ENCODE results near the gene TEAD1. TPM values are rescaled to one million over a fixed set of nuclear protein-coding genes. Genes with fewer than 3 reads are reported as not detected.

Gene TEAD1
- polyA plus RNA-seq, 1 donor (not counting 4 experiments of a cell fraction or from before 2014, with no cell fraction given), result 32.7 TPM

GRCh38 chr11:12787847-12788246, 113.6 kb downstream of the TEAD1 start:
- peaks cover 5% of the 10 kb centered on the region for H3K4me1 ChIP-seq (ENCODE audit: control insufficient read depth, extremely low read depth, insufficient read depth, low read length)
- DNase-seq (ENCODE audit: low read depth, low spot score) (no peak), FAIRE-seq (no peak)
- peaks cover 80% of the 10 kb centered on the region for H3K79me2 ChIP-seq (ENCODE audit: control insufficient read depth, insufficient read depth, low read length)
- H3K9me3 ChIP-seq (ENCODE audit: control insufficient read depth, low read depth, low read length), result no peaks in the 10 kb centered on the region
- no peak overlapping the region for H3K9ac ChIP-seq (ENCODE audit: control insufficient read depth, extremely low read depth, insufficient read depth, low read length)
- no peak for TF ChIP-seq CTCF (optimal IDR thresholded peaks at IDR 0.05 in 1 of 3, IDR thresholded peaks at IDR 0.05 in 1 of 3, conservative IDR thresholded peaks at IDR 0.05 in 1 of 3; ENCODE audit: extremely low read depth in 1 of 3, insufficient read depth in 2 of 3, low read length in 3 of 3)
- no peak for TF ChIP-seq EZH2 (IDR thresholded peaks at IDR 0.05; ENCODE audit: low read length)
- H3K36me3 ChIP-seq (ENCODE audit: control insufficient read depth in 2 of 2, extremely low read depth in 1 of 2, insufficient read depth in 2 of 2, low read length in 2 of 2), result peaks cover 0 to 17% of the 10 kb centered on the region in 2 experiments
- peaks cover 7% of the 10 kb centered on the region for H3K9me1 ChIP-seq (ENCODE audit: control insufficient read depth, extremely low read depth, insufficient read depth, low read length)
- no peaks in the 10 kb centered on the region for H3K27me3 ChIP-seq (ENCODE audit: control insufficient read depth, extremely low read depth, insufficient read depth, low read length)
- no peak overlapping the region for H3K4me3 ChIP-seq (ENCODE audit: control insufficient read depth in 2 of 3, extremely low read depth in 1 of 3, insufficient read depth in 2 of 3, low read depth in 1 of 3, low read length in 3 of 3)
- peaks cover 7% of the 10 kb centered on the region for H4K20me1 ChIP-seq (ENCODE audit: control insufficient read depth, extremely low read depth, insufficient read depth, low read length)
- H3K27ac ChIP-seq (ENCODE audit: control insufficient read depth, insufficient read depth, low read length), result no peak overlapping the region
- no peak overlapping the region for H2AFZ ChIP-seq (ENCODE audit: control insufficient read depth, low read length)
- dilution Hi-C loops (cut with MboI; ENCODE audit: extremely low pct_ligation_motif_present, low sequenced_read_pairs), result no loop called here
- no peak overlapping the region for H3K4me2 ChIP-seq (ENCODE audit: control insufficient read depth, extremely low read depth, insufficient read depth, low read depth, low read length)

DNA sequence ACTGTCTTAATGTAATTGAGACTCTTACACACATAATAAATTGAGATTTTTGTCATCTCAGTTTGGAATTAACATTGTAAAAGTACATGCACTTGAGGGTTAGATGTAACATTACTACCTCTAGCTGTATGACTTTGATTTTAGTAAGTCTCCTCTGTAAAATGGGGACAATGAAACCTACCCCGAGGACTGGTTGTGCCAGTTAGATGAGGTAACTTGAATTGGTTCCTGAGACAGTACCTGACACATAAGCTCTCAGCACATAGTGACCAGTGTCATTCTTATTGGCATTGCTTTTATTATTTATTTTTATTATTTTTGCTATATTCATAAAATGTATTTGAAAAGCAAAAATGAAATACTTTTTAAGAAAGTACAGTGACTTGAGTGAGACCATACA, 114.8 kb downstream of the TEAD1 start:
- H3K9ac ChIP-seq (ENCODE audit: control insufficient read depth, extremely low read depth, insufficient read depth, low read length), result no peak overlapping the region
- no peak for FAIRE-seq
- no peaks in the 10 kb centered on the region for H3K27me3 ChIP-seq (ENCODE audit: control insufficient read depth, extremely low read depth, insufficient read depth, low read length)
- H2AFZ ChIP-seq (ENCODE audit: control insufficient read depth, low read length), result no peak overlapping the region
- H3K4me3 ChIP-seq (ENCODE audit: control insufficient read depth in 2 of 3, extremely low read depth in 1 of 3, insufficient read depth in 2 of 3, low read depth in 1 of 3, low read length in 3 of 3), result no peak overlapping the region
- no peaks in the 10 kb centered on the region for H3K9me3 ChIP-seq (ENCODE audit: control insufficient read depth, low read depth, low read length)
- H3K36me3 ChIP-seq (ENCODE audit: control insufficient read depth in 2 of 2, extremely low read depth in 1 of 2, insufficient read depth in 2 of 2, low read length in 2 of 2), result peaks cover 1 to 22% of the 10 kb centered on the region in 2 experiments
- H4K20me1 ChIP-seq (ENCODE audit: control insufficient read depth, extremely low read depth, insufficient read depth, low read length), result peaks cover 11% of the 10 kb centered on the region
- no peak overlapping the region for H3K4me2 ChIP-seq (ENCODE audit: control insufficient read depth, extremely low read depth, insufficient read depth, low read depth, low read length)
- H3K9me1 ChIP-seq (ENCODE audit: control insufficient read depth, extremely low read depth, insufficient read depth, low read length), result peaks cover 7% of the 10 kb centered on the region
- H3K4me1 ChIP-seq (ENCODE audit: control insufficient read depth, extremely low read depth, insufficient read depth, low read length), result peaks cover 5% of the 10 kb centered on the region
- peaks cover 79% of the 10 kb centered on the region for H3K79me2 ChIP-seq (ENCODE audit: control insufficient read depth, insufficient read depth, low read length)
- no peak overlapping the region for H3K27ac ChIP-seq (ENCODE audit: control insufficient read depth, insufficient read depth, low read length)
- DNase-seq (ENCODE audit: low read depth, low spot score), result no peak
- TF ChIP-seq EZH2 (IDR thresholded peaks at IDR 0.05; ENCODE audit: low read length), result no peak
- no peak for TF ChIP-seq CTCF (optimal IDR thresholded peaks at IDR 0.05 in 1 of 3, IDR thresholded peaks at IDR 0.05 in 1 of 3, conservative IDR thresholded peaks at IDR 0.05 in 1 of 3; ENCODE audit: extremely low read depth in 1 of 3, insufficient read depth in 2 of 3, low read length in 3 of 3)
- dilution Hi-C loops (cut with MboI; ENCODE audit: extremely low pct_ligation_motif_present, low sequenced_read_pairs), result no loop called here
